Embryonic facial prominence (tissue), 1 donor: Measurements from ENCODE around the gene CXXC1.
"Not testable (repeated sequence)": the region's sequence is repeated elsewhere in the genome, so short reads cannot be mapped to it uniquely, and the experiment has no call there.

Experiments used
- DNase-seq: peaks from one replicate; pipeline ENCODE4 v3.0.0-alpha.2; 2016; ENCODE audit errors: extremely low spot score

Gene CXXC1

DNA sequence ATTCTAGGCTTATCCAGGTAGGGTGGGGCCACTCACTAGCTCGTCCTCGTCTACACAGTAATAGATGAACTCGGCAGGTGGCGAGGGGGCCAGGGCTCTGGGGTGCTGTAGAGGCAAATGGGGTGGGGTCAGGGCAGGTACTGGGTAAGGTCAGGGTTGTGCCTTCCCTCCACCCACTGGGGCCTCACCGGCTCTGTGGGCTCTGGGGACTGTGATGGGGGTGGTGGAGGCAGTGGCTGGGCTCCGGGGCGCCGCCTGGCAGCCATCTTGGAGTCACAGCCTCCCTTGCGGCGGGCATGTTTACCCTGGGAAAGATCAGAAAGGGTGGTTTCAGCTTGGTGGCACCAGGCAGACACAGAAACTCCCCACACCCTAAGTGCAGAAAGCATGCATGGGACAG is 12.6 kb downstream of the CXXC1 start:
- no peak for DNase-seq

DNA sequence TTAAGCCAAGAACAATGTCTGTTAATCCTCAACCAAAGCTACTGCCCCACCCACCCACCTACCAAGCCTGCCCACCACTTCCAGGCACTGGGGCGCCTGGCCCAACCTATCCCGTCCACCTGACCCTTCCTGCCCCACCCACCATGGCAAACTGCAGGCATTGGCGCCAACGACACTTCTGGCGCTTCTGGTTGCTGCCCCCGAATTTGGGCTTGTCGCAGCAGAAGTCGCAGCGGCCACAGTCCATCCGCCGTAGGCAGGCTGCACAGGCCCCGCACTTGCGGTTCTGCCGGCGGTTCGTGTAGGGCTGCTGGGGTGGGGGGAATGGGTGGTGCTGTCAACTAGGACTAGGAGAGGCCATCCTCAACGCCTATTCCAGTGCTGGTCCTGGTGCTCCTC is 13.4 kb downstream of the CXXC1 start:
- no peak for DNase-seq

DNA sequence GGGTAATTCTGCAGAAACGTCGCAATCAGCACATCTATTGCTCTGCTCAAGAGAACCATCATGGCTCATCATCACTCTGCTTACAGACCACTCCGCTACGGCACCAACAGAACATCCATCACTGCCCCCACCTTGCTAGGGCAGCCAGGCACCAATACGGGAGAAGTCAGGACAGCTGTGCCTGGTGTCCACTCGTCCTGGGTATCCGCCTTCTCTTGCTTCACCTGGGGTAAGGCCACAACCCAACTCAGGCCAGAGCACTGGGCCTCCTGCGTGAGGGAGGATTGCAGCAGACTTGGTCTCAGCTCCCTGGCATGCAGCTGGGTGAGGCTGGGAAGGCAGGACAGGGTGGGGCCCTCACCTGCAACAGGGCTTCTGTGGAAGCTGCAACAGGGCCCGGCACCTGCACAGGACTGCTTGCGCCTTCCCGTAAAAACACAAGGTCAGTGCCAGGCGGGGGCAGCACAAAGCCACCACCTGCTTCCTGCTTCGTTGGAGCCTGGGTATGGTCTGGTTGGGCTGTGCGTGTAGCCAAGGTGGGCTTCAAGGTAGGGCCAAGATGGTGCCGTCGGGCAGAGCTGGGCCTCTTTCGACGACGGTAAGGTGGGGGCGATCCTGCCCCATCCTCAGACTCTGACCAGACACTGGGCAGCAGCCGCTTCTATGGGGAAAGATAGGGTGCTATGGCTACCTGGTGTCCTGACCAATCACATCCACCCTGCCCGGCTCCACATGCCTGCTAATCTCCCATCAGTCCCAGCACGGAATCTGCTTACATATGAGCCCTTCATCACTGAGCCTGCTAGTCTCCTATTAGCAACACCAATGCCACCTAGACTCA is 14.1 kb downstream of the CXXC1 start:
- no peak for DNase-seq

DNA sequence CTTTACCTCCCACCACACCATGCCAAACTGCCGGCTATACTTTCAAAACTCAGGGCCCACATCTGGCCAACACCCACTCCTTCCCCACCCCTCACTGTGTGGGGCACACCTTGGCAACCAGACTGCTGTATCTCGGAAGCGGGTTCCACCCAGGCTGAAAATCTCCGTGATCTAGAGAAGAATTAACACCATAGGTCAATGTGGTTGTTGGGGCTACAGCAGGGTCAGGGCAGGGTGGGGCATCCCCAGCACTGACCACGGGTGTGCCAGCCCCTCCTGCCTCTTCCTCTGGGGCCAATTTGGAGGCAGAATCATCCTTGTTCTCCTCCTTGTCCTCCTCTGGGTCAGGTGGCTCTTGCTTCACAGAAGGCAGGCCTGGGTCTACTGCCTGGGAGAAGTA is 14.9 kb downstream of the CXXC1 start:
- DNase-seq, result no peak

DNA sequence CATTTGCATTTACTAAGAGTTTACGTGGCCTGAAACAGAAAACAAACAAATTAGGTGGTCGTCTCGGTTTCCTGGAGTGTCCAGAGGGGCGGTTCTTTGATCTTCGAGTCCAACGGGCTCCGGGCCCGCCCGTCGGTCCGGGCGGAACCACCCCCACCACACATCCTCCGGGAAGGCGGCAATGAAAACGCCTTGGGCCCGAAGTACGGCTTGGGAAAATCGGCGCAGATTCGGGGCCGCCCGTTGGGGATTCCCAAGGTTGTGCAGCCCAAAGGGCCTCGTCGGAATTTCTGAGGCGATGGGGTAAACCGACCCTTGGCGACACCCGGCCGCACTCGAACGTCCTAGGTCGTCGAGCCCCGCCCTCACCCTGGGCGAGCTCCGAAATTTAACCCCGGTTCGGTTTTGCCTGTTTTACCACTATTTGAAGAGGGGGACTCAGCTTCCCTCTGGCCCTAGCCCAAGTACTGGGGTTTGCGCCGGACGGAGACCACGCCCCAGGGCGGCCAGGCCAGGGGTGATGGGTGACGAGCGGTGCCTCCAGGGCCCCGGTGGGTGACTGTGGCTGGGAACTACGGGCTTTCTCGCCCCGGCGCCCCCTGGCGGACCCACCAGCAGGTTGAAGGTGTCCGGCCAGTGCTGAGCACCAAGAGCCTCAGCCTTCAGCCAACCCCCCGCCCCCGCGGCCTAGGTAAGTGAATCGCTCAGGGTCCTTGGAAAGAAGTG is 19.3 kb downstream of the CXXC1 start:
- no peak for DNase-seq

DNA sequence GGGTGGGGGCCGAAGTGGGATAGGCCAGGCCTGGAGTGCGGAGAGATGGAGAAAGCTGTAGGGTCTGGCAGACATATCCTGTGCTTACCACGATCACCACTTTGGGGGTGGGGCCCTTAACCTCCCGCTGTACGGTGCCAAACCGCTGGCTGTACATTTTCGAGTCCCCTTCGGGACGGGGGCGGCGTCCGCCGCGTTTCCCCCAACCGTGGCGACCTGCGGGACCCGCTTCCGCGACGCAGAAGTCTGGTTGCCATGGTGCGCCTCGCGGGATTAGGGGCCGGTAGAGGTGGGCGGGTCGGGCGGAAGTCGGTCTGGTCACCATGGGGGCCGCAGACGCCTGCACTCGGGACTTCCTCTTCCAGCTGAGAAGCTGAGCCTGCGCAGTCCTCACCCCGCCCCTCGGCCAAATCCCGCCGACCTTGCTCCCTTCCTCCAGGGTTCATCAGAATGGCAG is 21.2 kb downstream of the CXXC1 start, which contains the start of gene CFAP53:
TSS of gene CFAP53 (minus strand) at position 248 of the 457 bp plus-strand sequence. CDS start at position 157, 91 bp downstream.
- DNase-seq, result peak; percentile 66

DNA sequence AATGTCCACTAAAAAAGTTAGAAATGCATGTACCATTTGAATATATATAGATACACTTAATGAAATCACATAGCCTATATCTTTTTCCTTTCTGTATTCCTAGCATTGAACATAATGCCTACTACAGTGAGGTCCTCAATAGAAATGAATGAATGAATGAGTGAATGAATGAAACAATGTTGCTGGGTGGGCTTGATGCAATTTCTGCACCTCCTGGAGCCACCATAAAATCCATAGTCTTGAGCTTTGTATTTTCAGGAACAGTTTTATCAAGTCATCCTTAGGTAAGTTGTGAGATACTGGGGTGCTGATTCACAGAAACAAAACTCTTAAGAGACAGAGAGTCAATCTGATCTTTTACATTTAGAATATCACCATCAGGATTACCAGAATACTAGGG is 24.5 kb downstream of the CXXC1 start:
- no peak for DNase-seq

DNA sequence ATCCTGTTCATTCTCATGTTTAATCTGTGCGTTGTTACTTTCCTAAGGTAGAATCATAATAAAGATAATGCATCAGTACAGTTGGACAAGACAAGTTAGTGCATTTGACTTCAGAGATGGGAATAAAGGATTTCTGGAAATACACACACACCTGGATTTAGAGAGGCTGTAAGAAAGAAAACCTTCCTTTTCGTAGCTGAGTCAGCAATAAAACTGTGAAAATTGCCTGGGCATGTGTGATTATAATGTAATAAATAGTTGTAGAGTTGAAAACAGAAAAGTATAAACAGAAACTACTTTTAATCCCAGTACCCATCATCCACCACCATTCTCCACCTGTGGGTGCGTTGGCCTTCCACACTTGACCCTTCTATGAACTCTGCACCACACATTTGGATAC is 36.6 kb downstream of the CXXC1 start:
- DNase-seq, result no peak

DNA sequence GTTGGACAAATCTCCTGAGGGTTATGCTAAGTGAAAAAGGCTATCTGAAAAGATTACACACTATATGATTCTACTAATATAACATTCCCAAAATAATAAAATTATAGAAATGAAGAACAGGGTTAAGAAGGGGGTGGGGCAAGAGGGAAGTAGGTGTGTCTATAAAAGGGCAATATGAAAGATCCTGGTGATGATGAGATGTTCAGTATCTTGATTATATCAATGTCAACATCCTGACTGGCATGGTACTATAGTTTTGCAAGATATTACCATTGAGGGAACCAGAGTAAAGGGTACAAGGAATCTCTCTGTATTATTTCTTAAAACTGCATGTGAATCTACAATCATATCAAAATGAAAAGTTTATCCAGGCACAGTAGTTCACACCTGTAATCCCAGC is 37.9 kb downstream of the CXXC1 start:
- DNase-seq, result no peak

DNA sequence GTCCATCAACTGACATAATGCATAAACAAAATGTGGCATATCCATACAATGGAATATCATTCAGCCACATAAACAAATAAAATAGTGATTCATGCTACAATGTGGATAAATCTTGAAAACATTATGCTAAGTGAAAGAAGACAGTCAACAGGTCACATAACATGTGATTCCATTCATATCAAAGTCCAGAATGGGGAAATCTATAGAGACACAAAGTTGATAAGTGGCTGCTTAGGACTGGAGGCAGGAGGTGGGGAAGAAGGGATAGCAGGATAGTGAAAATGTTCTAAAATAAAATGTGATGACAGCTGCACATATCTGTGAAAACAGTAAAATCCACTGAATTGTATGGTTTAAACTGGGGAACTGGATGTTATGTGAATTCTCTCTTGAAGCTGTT is 39.9 kb downstream of the CXXC1 start:
- no peak for DNase-seq

DNA sequence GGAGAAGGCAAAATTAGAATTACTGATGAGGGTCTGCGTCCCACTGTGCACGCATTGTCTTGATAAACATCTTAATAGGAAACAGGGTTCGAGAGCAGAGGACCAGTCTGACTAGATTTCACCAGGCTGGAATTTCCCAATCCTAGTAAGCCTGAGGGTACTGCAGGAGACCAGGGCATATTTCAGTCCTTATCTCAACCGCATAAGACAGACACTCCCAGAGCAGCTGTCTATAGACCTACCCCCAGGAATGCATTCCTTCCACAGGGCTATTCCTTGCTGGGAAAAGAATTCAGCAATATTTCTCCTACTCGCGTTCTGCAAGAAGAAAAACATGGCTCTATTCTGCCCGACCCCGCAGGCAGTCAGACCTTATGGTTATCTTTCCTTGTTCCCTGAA is 45.7 kb downstream of the CXXC1 start:
- DNase-seq, result not testable (repeated sequence)

DNA sequence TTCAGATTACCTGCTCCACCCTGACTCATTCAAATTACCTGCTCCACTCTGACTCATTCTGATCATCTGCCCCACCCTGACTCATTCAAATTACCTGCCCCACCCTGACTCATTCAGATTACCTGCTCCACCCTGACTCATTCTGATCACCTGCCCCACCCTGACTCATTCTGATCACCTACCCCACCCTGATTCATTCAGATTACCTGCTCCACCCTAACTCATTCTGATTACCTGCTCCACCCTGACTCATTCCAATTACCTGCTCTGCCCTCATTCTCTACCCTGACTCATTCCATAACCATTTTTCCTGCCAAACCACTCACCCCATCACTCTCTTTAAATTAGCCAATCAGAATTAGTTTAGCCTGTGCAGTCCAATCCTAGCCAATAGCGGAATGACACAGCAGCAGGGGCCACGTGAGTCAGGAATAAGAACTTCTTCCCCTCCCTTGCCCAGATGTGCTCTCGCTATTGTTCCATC is 47.4 kb downstream of the CXXC1 start:
- no peak for DNase-seq

DNA sequence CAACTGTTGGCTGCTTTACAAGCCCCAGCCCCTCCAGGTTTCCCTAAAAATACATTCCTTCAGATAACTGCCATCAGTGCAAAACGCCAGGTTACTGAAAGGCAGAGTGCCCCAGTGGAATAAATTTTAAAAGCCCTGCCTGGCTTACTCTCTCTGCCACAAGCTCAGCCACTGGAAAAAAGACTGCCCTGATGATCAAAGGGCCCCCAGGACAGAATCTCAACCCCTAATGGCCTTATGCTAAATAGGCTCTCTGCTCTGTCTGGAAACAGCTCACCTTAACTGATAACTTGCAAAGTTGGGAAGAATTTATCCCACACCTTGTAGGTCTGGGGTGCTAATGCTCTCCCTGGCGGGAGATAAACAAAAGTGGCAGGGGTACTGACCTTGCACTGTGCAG is 55.1 kb downstream of the CXXC1 start:
- no peak for DNase-seq
